ENCODE data around the gene ADAMTSL3. TPM values are rescaled to one million over a fixed set of nuclear protein-coding genes. Genes with fewer than 3 reads are reported as not detected.

ADAMTSL3 gene
- total RNA-seq, 1 donor from 2014 or later, result 43.3 TPM

DNA sequence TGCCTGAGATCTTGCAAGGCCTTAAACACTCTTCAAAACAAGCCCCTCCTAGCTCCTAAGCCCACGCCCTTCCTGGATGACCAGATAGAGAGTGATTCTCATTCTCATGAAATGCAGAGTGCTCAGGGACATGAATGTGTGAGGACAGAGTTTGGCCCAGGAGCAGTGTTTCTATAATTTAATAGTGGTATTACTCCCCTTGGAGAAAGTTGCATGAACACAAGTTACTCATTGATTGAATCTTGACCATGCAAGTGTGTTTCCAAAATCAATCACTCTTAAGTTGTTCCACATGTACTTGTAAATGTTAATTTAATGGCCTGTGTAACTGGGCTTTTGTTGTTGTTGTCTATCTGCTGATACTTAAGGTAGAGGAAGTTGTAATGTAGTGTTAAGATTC is 181.6 kb downstream of the ADAMTSL3 start:
- H3K27ac ChIP-seq (ENCODE audit: low read depth, low read length), result no peak overlapping the region
- no peak overlapping the region for H3K9ac ChIP-seq (ENCODE audit: low read depth in 1 of 3, low read length in 3 of 3)
- H3K4me1 ChIP-seq (ENCODE audit: control insufficient read depth in 3 of 3, insufficient read depth in 3 of 3, low read length in 3 of 3), result no peaks in the 10 kb centered on the region
- H3K4me3 ChIP-seq (ENCODE audit: low read length in 3 of 3), result no peak overlapping the region
- no peaks in the 10 kb centered on the region for H3K36me3 ChIP-seq (ENCODE audit: control insufficient read depth in 3 of 3, insufficient read depth in 3 of 3, low read length in 3 of 3)
- no peaks in the 10 kb centered on the region for H3K9me3 ChIP-seq (ENCODE audit: control insufficient read depth in 3 of 3, low read length in 3 of 3)
- H3K27me3 ChIP-seq (ENCODE audit: control insufficient read depth in 3 of 3, insufficient read depth in 3 of 3, low read length in 3 of 3), result no peaks in the 10 kb centered on the region

DNA sequence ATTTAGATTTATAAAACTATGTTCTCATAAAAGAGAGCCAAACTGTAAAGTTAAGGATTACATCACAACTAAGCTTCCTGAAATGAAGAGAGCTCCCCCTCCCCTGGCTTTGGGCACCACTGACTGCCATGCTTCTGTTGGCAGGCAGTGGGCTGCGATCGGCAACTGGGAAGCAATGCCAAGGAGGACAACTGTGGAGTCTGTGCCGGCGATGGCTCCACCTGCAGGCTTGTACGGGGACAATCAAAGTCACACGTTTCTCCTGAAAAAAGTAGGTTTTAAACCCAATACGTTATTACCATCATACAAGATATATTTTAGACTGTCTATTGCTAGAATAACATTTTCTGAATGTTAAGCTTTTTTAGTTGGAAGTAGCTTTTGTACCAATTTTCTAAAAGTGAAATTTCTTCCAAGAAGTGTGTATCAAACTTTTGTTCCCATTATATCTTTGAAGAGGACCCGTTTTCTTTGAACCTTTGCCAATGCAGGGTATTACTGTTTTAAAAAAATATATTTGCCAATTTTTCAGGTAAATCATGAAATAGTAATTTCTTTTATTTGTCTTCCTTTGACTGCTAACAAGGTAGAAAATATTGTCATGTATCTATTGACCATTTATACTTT is 184.1 kb downstream of the ADAMTSL3 start:
- H3K27ac ChIP-seq (ENCODE audit: low read depth, low read length), result no peak overlapping the region

DNA sequence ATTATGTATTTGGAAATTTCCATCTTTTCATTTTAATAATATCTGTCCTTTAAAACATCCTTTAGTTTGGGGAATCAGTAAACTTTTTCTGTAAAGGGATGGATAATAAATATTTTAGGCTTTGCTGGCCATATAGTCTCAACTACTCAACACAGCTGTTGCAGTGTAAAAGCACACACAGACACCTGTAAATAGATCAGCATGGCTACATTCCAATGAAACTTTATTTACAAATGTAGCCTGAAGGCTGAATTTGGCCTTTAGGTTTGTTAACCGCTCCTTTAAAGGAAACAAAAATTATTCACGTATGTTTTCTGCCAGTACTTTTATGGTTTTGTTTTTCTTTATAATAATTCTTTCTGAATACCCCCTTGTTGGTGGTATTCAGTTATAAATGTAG is 184.8 kb downstream of the ADAMTSL3 start:
- Histone ChIP-seq H3K27ac (ENCODE audit: low read depth, low read length) (no peak overlapping the region), H3K27me3 (ENCODE audit: control insufficient read depth in 3 of 3, insufficient read depth in 3 of 3, low read length in 3 of 3) (no peaks in the 10 kb centered on the region), H3K9me3 (ENCODE audit: control insufficient read depth in 3 of 3, low read length in 3 of 3) (no peaks in the 10 kb centered on the region), H3K4me3 (ENCODE audit: low read length in 3 of 3) (no peak overlapping the region), H3K9ac (ENCODE audit: low read depth in 1 of 3, low read length in 3 of 3) (no peak overlapping the region), H3K36me3 (ENCODE audit: control insufficient read depth in 3 of 3, insufficient read depth in 3 of 3, low read length in 3 of 3) (no peaks in the 10 kb centered on the region), H3K4me1 (ENCODE audit: control insufficient read depth in 3 of 3, insufficient read depth in 3 of 3, low read length in 3 of 3) (peaks cover 0 to 5% (median 0%) of the 10 kb centered on the region in 3 donors)

More for the DNA sequence above, 184.1 kb downstream of the ADAMTSL3 start:
- H3K4me3 ChIP-seq (ENCODE audit: low read length in 3 of 3), result no peak overlapping the region
- H3K36me3 ChIP-seq (ENCODE audit: control insufficient read depth in 3 of 3, insufficient read depth in 3 of 3, low read length in 3 of 3), result no peaks in the 10 kb centered on the region
- no peak overlapping the region for H3K9ac ChIP-seq (ENCODE audit: low read depth in 1 of 3, low read length in 3 of 3)
- H3K9me3 ChIP-seq (ENCODE audit: control insufficient read depth in 3 of 3, low read length in 3 of 3), result no peaks in the 10 kb centered on the region
- H3K4me1 ChIP-seq (ENCODE audit: control insufficient read depth in 3 of 3, insufficient read depth in 3 of 3, low read length in 3 of 3), result no peaks in the 10 kb centered on the region
- H3K27me3 ChIP-seq (ENCODE audit: control insufficient read depth in 3 of 3, insufficient read depth in 3 of 3, low read length in 3 of 3), result no peaks in the 10 kb centered on the region

DNA sequence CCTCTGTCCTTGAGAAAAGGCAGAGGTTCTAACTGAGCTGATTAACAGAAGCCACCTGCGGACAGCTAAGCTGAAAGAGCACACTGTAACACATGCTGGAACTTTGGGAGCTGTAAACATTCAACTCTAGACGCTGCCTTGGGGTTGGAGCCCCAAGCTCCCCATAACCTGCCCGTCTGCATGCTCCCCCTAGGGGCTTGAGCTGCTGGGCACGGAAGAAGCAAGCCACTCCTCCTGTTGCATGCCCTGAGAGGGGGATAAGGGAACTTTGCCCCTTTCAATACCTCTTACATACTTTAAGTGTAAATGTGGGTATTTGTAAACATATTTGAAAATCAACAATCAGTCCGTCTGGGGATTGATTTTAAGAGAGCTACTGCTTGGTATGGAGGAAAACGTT is 188.4 kb downstream of the ADAMTSL3 start:
- peaks cover 3 to 13% (median 10%) of the 10 kb centered on the region in 3 donors for H3K4me1 ChIP-seq (ENCODE audit: control insufficient read depth in 3 of 3, insufficient read depth in 3 of 3, low read length in 3 of 3)
- no peaks in the 10 kb centered on the region for H3K9me3 ChIP-seq (ENCODE audit: control insufficient read depth in 3 of 3, low read length in 3 of 3)
- H3K27me3 ChIP-seq (ENCODE audit: control insufficient read depth in 3 of 3, insufficient read depth in 3 of 3, low read length in 3 of 3), result no peaks in the 10 kb centered on the region
- no peak overlapping the region for H3K27ac ChIP-seq (ENCODE audit: low read depth, low read length)
- H3K9ac ChIP-seq (ENCODE audit: low read depth in 1 of 3, low read length in 3 of 3), result no peak overlapping the region
- H3K36me3 ChIP-seq (ENCODE audit: control insufficient read depth in 3 of 3, insufficient read depth in 3 of 3, low read length in 3 of 3), result no peaks in the 10 kb centered on the region
- no peak overlapping the region for H3K4me3 ChIP-seq (ENCODE audit: low read length in 3 of 3)

DNA sequence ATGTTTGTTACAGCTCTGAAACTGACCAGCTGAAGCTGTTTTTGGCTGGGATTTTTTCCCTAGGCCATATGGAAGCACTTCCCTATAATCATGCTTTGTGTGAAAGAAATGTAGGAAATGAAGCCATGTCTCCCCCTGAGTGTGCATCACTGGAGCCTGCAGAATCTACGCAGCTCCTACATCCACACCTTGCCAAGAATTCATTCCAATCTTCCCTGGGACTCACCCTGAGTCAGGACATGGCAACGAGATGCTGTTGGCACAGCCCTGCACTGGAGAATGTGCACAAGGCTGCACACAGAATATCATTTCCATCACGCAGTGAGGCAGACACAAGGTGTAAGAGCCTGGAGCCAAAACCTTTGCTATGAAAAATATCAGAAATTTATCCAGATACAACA is 189.5 kb downstream of the ADAMTSL3 start:
- no peak overlapping the region for H3K27ac ChIP-seq (ENCODE audit: low read depth, low read length)
- H3K27me3 ChIP-seq (ENCODE audit: control insufficient read depth in 3 of 3, insufficient read depth in 3 of 3, low read length in 3 of 3), result no peaks in the 10 kb centered on the region
- peaks cover 3 to 13% (median 10%) of the 10 kb centered on the region in 3 donors for H3K4me1 ChIP-seq (ENCODE audit: control insufficient read depth in 3 of 3, insufficient read depth in 3 of 3, low read length in 3 of 3)
- H3K9ac ChIP-seq (ENCODE audit: low read depth in 1 of 3, low read length in 3 of 3), result no peak overlapping the region
- no peak overlapping the region for H3K4me3 ChIP-seq (ENCODE audit: low read length in 3 of 3)
- H3K36me3 ChIP-seq (ENCODE audit: control insufficient read depth in 3 of 3, insufficient read depth in 3 of 3, low read length in 3 of 3), result no peaks in the 10 kb centered on the region
- H3K9me3 ChIP-seq (ENCODE audit: control insufficient read depth in 3 of 3, low read length in 3 of 3), result no peaks in the 10 kb centered on the region

DNA sequence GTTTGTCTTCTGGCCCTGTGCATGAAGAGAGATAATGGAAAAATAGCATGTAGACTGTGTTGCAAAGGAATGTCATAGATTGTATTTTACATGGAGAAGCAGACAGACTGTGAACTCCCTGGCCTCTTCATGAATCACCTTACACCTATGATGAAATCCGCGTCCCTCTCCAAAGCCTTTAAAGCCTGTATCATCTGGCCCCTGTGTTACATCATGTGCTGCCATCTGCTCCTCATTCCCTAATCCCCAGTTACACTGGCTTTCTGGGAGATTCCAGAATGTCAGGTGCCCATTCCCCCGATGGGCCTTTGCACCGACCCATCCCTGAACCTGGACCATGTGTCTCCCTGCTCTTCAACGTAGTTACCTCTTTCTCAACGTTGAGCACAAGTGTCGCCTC is 190.8 kb downstream of the ADAMTSL3 start:
- Histone ChIP-seq H3K9me3 (ENCODE audit: control insufficient read depth in 3 of 3, low read length in 3 of 3) (no peaks in the 10 kb centered on the region), H3K4me1 (ENCODE audit: control insufficient read depth in 3 of 3, insufficient read depth in 3 of 3, low read length in 3 of 3) (peaks cover 7 to 17% (median 10%) of the 10 kb centered on the region in 3 donors), H3K36me3 (ENCODE audit: control insufficient read depth in 3 of 3, insufficient read depth in 3 of 3, low read length in 3 of 3) (no peaks in the 10 kb centered on the region), H3K27ac (ENCODE audit: low read depth, low read length) (peak overlapping the region; percentile 64), H3K4me3 (ENCODE audit: low read length in 3 of 3) (no peak overlapping the region), H3K27me3 (ENCODE audit: control insufficient read depth in 3 of 3, insufficient read depth in 3 of 3, low read length in 3 of 3) (no peaks in the 10 kb centered on the region), H3K9ac (ENCODE audit: low read depth in 1 of 3, low read length in 3 of 3) (no peak overlapping the region)

DNA sequence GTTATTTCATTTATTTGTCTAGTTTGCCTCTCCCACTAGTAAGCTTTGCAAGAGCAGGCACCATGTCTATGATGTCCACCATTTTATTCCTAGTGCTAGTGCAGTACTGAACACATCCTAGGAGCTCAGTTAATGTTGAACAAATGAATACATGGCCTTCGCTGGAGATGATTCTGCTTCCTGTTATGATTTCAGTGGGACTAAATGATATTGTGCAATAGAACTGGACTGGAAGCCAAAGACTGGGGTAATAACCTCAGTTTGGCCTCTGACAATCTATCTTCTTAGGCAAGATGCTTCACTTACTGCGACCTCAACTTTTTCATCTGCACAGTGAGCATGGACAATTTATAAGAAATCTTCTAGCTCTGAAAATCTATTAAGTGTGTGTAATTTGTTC is 191.3 kb downstream of the ADAMTSL3 start:
- no peak overlapping the region for H3K4me3 ChIP-seq (ENCODE audit: low read length in 3 of 3)
- no peaks in the 10 kb centered on the region for H3K27me3 ChIP-seq (ENCODE audit: control insufficient read depth in 3 of 3, insufficient read depth in 3 of 3, low read length in 3 of 3)
- peaks cover 7 to 17% (median 10%) of the 10 kb centered on the region in 3 donors for H3K4me1 ChIP-seq (ENCODE audit: control insufficient read depth in 3 of 3, insufficient read depth in 3 of 3, low read length in 3 of 3)
- H3K27ac ChIP-seq (ENCODE audit: low read depth, low read length), result peak overlapping the region; percentile 64
- H3K9ac ChIP-seq (ENCODE audit: low read depth in 1 of 3, low read length in 3 of 3), result no peak overlapping the region
- H3K9me3 ChIP-seq (ENCODE audit: control insufficient read depth in 3 of 3, low read length in 3 of 3), result no peaks in the 10 kb centered on the region
- no peaks in the 10 kb centered on the region for H3K36me3 ChIP-seq (ENCODE audit: control insufficient read depth in 3 of 3, insufficient read depth in 3 of 3, low read length in 3 of 3)

DNA sequence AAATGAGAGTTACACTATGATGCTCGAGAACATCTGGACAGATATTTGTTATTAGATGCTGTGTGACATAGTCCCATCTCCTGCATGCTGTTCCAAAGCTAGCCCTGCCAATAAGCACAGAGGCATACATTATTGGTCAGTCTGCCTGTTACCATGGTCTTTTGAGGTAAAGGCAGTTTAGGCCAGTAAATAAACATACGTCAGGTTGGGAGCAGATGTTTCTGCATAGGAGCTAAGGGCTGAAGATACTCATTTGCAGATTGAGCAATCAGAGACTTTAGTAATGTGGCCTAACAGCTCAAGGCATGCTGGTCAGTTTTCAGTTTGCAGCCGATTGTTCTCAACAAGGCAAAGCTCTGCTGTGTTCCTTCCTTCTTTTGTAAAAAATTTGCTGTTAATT is 192.9 kb downstream of the ADAMTSL3 start:
- peaks cover 7 to 20% (median 10%) of the 10 kb centered on the region in 3 donors for H3K4me1 ChIP-seq (ENCODE audit: control insufficient read depth in 3 of 3, insufficient read depth in 3 of 3, low read length in 3 of 3)
- no peak overlapping the region for H3K27ac ChIP-seq (ENCODE audit: low read depth, low read length)
- no peak overlapping the region for H3K4me3 ChIP-seq (ENCODE audit: low read length in 3 of 3)
- H3K9me3 ChIP-seq (ENCODE audit: control insufficient read depth in 3 of 3, low read length in 3 of 3), result no peaks in the 10 kb centered on the region
- H3K27me3 ChIP-seq (ENCODE audit: control insufficient read depth in 3 of 3, insufficient read depth in 3 of 3, low read length in 3 of 3), result no peaks in the 10 kb centered on the region
- H3K36me3 ChIP-seq (ENCODE audit: control insufficient read depth in 3 of 3, insufficient read depth in 3 of 3, low read length in 3 of 3), result no peaks in the 10 kb centered on the region
- no peak overlapping the region for H3K9ac ChIP-seq (ENCODE audit: low read depth in 1 of 3, low read length in 3 of 3)

DNA sequence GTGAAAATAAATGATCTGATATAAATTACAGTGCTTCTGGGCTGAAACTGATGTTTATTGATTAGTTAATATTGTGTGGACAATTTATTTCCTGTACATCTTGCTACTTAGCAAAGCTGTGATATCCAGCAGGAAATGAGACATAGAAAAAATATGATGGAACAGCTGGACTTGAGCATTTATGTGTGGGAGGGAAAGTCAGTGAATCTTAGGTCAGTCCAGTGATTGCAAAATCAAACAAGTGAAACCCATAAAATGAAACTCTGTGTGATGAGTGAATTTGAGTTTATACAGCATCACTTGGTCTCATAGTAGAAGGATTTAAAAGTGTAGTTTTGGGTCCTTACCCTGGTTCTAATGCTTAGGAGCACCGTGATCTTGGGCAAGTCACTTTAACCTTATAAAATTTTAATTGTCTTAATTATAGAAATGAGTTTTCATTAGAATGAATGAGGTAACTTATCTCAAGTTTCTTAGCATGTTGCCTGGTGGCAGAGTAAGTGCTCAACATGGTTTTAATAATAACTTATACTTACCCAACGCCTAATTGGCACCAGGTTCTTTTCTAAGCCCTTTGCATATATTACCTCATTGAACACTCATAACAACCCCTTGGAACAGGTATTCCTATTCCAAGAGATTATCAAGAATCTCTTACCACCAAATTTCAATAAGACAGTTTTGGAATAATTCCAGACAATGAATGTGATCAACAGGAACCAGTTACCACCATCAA is 194.6 kb downstream of the ADAMTSL3 start:
- Histone ChIP-seq H3K27me3 (ENCODE audit: control insufficient read depth in 3 of 3, insufficient read depth in 3 of 3, low read length in 3 of 3) (no peaks in the 10 kb centered on the region), H3K27ac (ENCODE audit: low read depth, low read length) (no peak overlapping the region), H3K4me1 (ENCODE audit: control insufficient read depth in 3 of 3, insufficient read depth in 3 of 3, low read length in 3 of 3) (peaks cover 7 to 20% (median 7%) of the 10 kb centered on the region in 3 donors), H3K4me3 (ENCODE audit: low read length in 3 of 3) (no peak overlapping the region), H3K9me3 (ENCODE audit: control insufficient read depth in 3 of 3, low read length in 3 of 3) (no peaks in the 10 kb centered on the region), H3K9ac (ENCODE audit: low read depth in 1 of 3, low read length in 3 of 3) (no peak overlapping the region), H3K36me3 (ENCODE audit: control insufficient read depth in 3 of 3, insufficient read depth in 3 of 3, low read length in 3 of 3) (no peaks in the 10 kb centered on the region)

DNA sequence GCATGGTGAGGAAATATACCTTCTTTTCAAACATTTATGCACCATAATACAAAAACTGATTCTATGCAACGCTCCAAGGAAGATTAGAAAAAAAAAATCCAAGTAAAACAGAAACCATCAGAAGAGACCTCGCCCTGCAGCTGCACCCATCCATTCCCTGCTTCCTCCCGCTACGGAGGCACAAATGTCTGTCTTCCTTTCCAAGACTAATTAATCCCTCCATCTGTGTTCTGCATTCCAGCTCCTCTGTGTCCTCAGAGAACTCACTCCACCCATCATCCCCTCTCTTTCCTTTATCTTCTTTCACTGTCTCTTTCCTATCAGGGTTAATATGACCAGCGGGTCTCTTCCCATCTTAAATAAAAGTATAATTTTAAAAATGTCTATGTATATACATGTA is 196.1 kb downstream of the ADAMTSL3 start:
- Histone ChIP-seq H3K27me3 (ENCODE audit: control insufficient read depth in 3 of 3, insufficient read depth in 3 of 3, low read length in 3 of 3) (no peaks in the 10 kb centered on the region), H3K9ac (ENCODE audit: low read depth in 1 of 3, low read length in 3 of 3) (no peak overlapping the region), H3K27ac (ENCODE audit: low read depth, low read length) (no peak overlapping the region), H3K4me3 (ENCODE audit: low read length in 3 of 3) (no peak overlapping the region), H3K4me1 (ENCODE audit: control insufficient read depth in 3 of 3, insufficient read depth in 3 of 3, low read length in 3 of 3) (peaks cover 2 to 20% (median 7%) of the 10 kb centered on the region in 3 donors), H3K9me3 (ENCODE audit: control insufficient read depth in 3 of 3, low read length in 3 of 3) (no peaks in the 10 kb centered on the region), H3K36me3 (ENCODE audit: control insufficient read depth in 3 of 3, insufficient read depth in 3 of 3, low read length in 3 of 3) (no peaks in the 10 kb centered on the region)

Data from skeletal muscle tissue (tissue), 4 donors.